GM23338 (cell line): ENCODE data around the gene TSPEAR. TPM values are rescaled to one million over a fixed set of nuclear protein-coding genes. Genes with fewer than 3 reads are reported as not detected.
A peak's percentile ranks its signal among the peaks of the same experiment; 100 is the strongest.
"Not testable (repeated sequence)": the region's sequence is repeated elsewhere in the genome, so short reads cannot be mapped to it uniquely, and the experiment has no call there.

Source experiments
- ATAC-seq: fragments of 200-7000 bp; cut with Tn5 transposase; 3 replicates; pipeline ENCODE4 v1.9.1; 2020
- DNase-seq: peaks from one replicate; pipeline ENCODE4 v3.0.0-alpha.2; 2015; ENCODE audit warnings: low spot score
- H2AFZ ChIP-seq: fragments of 200-600 bp; sonication (generic); 2 replicates; pipeline ENCODE4 v1.8.0; 2016; ENCODE audit warnings: antibody characterized with exemption, mild to moderate bottlenecking, moderate library complexity
- H3F3A ChIP-seq: fragments of 200-600 bp; sonication (generic); replicated peaks from 2 replicates; pipeline ENCODE4 v1.8.0; 2017; ENCODE audit warnings: antibody characterized with exemption, mixed run types, low read depth
- H3K27ac ChIP-seq: fragments of 200-600 bp; sonication (generic); 2 replicates; pipeline ENCODE4 v1.6.1; 2016; ENCODE audit warnings: low read depth
- H3K27me3 ChIP-seq: fragments of 200-600 bp; sonication (generic); 2 replicates; pipeline ENCODE4 v1.8.0; 2016; ENCODE audit warnings: mild to moderate bottlenecking, mixed run types, moderate library complexity; ENCODE audit not compliant: insufficient read depth
- H3K36me3 ChIP-seq: fragments of 200-600 bp; sonication (generic); 2 replicates; pipeline ENCODE4 v1.8.0; 2016; ENCODE audit warnings: mild to moderate bottlenecking; ENCODE audit not compliant: insufficient read depth
- H3K4me1 ChIP-seq: fragments of 200-600 bp; sonication (generic); 2 replicates; pipeline ENCODE4 v1.8.0; 2016; ENCODE audit warnings: mild to moderate bottlenecking, moderate library complexity; ENCODE audit not compliant: insufficient read depth
- H3K4me2 ChIP-seq: fragments of 200-600 bp; sonication (generic); 2 replicates; pipeline ENCODE4 v1.7.1; 2017; ENCODE audit warnings: mixed run types
- H3K4me3 ChIP-seq: fragments of 200-600 bp; sonication (generic); 2 replicates; pipeline ENCODE4 v1.6.1; 2016; ENCODE audit warnings: mixed run types
- H3K79me2 ChIP-seq: fragments of 200-600 bp; sonication (generic); replicated peaks from 2 replicates; pipeline ENCODE4 v1.8.0; 2017; ENCODE audit warnings: mild to moderate bottlenecking; ENCODE audit not compliant: insufficient read depth
- H3K9me2 ChIP-seq: fragments of 200-600 bp; sonication (generic); 2 replicates; pipeline ENCODE4 v1.8.0; 2017; ENCODE audit not compliant: insufficient read depth
- H4K20me1 ChIP-seq: fragments of 200-600 bp; sonication (generic); replicated peaks from 2 replicates; pipeline ENCODE4 v1.8.0; 2017; ENCODE audit warnings: mild to moderate bottlenecking; ENCODE audit not compliant: insufficient read depth
- H3K27ac Mint-ChIP-seq: 2 replicates; pipeline ENCODE4 v1.8.0; 2020; ENCODE audit warnings: inconsistent platforms, mild to moderate bottlenecking, moderate library complexity, mixed read lengths
- H3K27me3 Mint-ChIP-seq: 3 replicates; pipeline ENCODE4 v1.8.0; 2022; ENCODE audit warnings: low read depth, mild to moderate bottlenecking, moderate library complexity, mixed read lengths, inconsistent platforms; ENCODE audit not compliant: insufficient read depth, poor library complexity
- H3K36me3 Mint-ChIP-seq: 3 replicates; pipeline ENCODE4 v1.8.0; 2021; ENCODE audit warnings: low read depth, mild to moderate bottlenecking, inconsistent platforms, moderate library complexity, mixed read lengths
- H3K4me1 Mint-ChIP-seq: 3 replicates; pipeline ENCODE4 v1.8.0; 2020; ENCODE audit warnings: mild to moderate bottlenecking, inconsistent platforms, mixed read lengths
- H3K4me3 Mint-ChIP-seq: 3 replicates; pipeline ENCODE4 v1.8.0; 2021; ENCODE audit warnings: moderate library complexity, mild to moderate bottlenecking, inconsistent platforms, mixed read lengths
- H3K9me3 Mint-ChIP-seq: 3 replicates; pipeline ENCODE4 v1.8.0; 2020; ENCODE audit warnings: moderate library complexity, mild to moderate bottlenecking, inconsistent platforms, mixed read lengths
- CREB1 ChIP-seq: fragments of 250-450 bp; sonication (Bioruptor Pico); IDR thresholded peaks from 2 replicates; pipeline ENCODE4 v1.5.0; 2020; ENCODE audit warnings: low read depth, mild to moderate bottlenecking, moderate library complexity
- JUNB ChIP-seq: IDR thresholded peaks from one replicate; pipeline ENCODE4 v1.6.1; 2016; ENCODE audit warnings: antibody characterized with exemption; ENCODE audit not compliant: unreplicated experiment
- POLR2AphosphoS5 ChIP-seq: IDR thresholded peaks from 2 replicates; pipeline ENCODE4 v1.6.1; 2016; ENCODE audit warnings: antibody characterized with exemption, low read depth
- ZNF114 ChIP-seq: fragments of 250-450 bp; sonication (Bioruptor Pico); IDR thresholded peaks from 2 replicates; pipeline ENCODE4 v1.5.0; 2020; ENCODE audit warnings: mild to moderate bottlenecking, moderate library complexity
- polyA plus RNA-seq: library from polyadenylated mRNA; unstranded; fragments of >200 nt; fragmentation: Nextera tagmentation; extraction: Ambion mirVana; gene quantifications from 2 replicates; pipeline ENCODE4 v1.2.1, GENCODE V29; 2016
- total RNA-seq: library from RNA; depleted of rRNA; stranded (reverse); fragments of >200 nt; shearing (Covaris generic); gene quantifications from 2 replicates; pipeline ENCODE4 v1.2.3, GENCODE V29; 2014
- TF ChIP-seq, protein P1 (sequence below): fragments of 250-450 bp; sonication (Bioruptor Pico); IDR thresholded peaks from 2 replicates; pipeline ENCODE4 v1.5.0; 2020; ENCODE audit warnings: mild to moderate bottlenecking, moderate library complexity

Gene TSPEAR
- total and polyA plus RNA-seq, 2 experiments from 2014 or later = 0.35 to 0.92 TPM

- TF ChIP-seq, protein P1, sequence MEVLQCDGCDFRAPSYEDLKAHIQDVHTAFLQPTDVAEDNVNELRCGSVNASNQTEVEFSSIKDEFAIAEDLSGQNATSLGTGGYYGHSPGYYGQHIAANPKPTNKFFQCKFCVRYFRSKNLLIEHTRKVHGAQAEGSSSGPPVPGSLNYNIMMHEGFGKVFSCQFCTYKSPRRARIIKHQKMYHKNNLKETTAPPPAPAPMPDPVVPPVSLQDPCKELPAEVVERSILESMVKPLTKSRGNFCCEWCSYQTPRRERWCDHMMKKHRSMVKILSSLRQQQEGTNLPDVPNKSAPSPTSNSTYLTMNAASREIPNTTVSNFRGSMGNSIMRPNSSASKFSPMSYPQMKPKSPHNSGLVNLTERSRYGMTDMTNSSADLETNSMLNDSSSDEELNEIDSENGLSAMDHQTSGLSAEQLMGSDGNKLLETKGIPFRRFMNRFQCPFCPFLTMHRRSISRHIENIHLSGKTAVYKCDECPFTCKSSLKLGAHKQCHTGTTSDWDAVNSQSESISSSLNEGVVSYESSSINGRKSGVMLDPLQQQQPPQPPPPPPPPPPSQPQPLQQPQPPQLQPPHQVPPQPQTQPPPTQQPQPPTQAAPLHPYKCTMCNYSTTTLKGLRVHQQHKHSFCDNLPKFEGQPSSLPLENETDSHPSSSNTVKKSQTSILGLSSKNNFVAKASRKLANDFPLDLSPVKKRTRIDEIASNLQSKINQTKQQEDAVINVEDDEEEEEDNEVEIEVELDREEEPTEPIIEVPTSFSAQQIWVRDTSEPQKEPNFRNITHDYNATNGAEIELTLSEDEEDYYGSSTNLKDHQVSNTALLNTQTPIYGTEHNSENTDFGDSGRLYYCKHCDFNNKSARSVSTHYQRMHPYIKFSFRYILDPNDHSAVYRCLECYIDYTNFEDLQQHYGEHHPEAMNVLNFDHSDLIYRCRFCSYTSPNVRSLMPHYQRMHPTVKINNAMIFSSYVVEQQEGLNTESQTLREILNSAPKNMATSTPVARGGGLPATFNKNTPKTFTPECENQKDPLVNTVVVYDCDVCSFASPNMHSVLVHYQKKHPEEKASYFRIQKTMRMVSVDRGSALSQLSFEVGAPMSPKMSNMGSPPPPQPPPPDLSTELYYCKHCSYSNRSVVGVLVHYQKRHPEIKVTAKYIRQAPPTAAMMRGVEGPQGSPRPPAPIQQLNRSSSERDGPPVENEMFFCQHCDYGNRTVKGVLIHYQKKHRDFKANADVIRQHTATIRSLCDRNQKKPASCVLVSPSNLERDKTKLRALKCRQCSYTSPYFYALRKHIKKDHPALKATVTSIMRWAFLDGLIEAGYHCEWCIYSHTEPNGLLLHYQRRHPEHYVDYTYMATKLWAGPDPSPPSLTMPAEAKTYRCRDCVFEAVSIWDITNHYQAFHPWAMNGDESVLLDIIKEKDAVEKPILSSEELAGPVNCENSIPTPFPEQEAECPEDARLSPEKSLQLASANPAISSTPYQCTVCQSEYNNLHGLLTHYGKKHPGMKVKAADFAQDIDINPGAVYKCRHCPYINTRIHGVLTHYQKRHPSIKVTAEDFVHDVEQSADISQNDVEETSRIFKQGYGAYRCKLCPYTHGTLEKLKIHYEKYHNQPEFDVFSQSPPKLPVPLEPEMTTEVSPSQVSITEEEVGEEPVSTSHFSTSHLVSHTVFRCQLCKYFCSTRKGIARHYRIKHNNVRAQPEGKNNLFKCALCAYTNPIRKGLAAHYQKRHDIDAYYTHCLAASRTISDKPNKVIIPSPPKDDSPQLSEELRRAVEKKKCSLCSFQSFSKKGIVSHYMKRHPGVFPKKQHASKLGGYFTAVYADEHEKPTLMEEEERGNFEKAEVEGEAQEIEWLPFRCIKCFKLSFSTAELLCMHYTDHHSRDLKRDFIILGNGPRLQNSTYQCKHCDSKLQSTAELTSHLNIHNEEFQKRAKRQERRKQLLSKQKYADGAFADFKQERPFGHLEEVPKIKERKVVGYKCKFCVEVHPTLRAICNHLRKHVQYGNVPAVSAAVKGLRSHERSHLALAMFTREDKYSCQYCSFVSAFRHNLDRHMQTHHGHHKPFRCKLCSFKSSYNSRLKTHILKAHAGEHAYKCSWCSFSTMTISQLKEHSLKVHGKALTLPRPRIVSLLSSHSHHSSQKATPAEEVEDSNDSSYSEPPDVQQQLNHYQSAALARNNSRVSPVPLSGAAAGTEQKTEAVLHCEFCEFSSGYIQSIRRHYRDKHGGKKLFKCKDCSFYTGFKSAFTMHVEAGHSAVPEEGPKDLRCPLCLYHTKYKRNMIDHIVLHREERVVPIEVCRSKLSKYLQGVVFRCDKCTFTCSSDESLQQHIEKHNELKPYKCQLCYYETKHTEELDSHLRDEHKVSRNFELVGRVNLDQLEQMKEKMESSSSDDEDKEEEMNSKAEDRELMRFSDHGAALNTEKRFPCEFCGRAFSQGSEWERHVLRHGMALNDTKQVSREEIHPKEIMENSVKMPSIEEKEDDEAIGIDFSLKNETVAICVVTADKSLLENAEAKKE = no peak
- TF ChIP-seq CREB1 (CRISPR knock-in tag) (no peak), ZNF114 (CRISPR knock-in tag) (no peak), JUNB (no peak), POLR2AphosphoS5 (no peak)
These were observed 160.6 kb downstream of the TSPEAR start (continued) for GRCh38 chr21:44550807-44551206.

DNA sequence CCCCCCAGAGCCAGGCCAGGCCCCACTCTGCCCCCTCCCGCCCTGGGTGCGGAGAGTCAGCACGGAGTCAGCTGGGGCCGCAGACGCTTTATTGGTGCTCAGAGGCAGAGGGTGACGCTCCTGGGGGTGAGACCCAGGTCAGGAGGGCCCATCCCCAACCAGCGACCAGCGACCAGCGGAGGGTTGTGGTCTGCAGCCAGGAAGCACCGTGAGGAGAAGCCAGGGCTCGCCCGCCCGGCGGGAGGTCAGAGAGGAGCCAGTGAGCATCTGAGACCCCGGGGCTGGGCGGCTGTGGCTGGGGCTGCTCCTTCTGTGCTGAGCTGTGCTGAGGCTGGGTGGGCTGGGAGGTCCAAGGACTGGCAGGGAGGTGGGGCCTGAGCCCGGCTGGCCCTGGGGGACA is 161.1 kb downstream of the TSPEAR start:
- H3K9me2 ChIP-seq, DNase-seq, H3F3A ChIP-seq, H2AFZ ChIP-seq, H4K20me1 ChIP-seq, H3K79me2 ChIP-seq, H3K36me3 ChIP-seq, H3K4me3 Mint-ChIP-seq, H3K27me3 ChIP-seq, H3K4me3 ChIP-seq, H3K27ac ChIP-seq, H3K27ac Mint-ChIP-seq, H3K4me2 ChIP-seq: not testable (repeated sequence)
- peaks cover 25% of the 10 kb centered on the region for H3K4me1 ChIP-seq
- Mint-ChIP-seq H3K36me3 (peaks cover 19% of the 10 kb centered on the region), H3K27me3 (peaks cover 20% of the 10 kb centered on the region), H3K9me3 (peaks cover 15% of the 10 kb centered on the region), H3K4me1 (peaks cover 47% of the 10 kb centered on the region)
- ATAC-seq = peak; percentile 24
